ENCODE results near the gene DENND4B. TPM values are rescaled to one million over a fixed set of nuclear protein-coding genes. Genes with fewer than 3 reads are reported as not detected.

DENND4B gene
- total RNA-seq, 1 donor from 2014 or later = 42.7 TPM

- peak; percentile 97 for DNase-seq (ENCODE audit: low spot score)
- intact Hi-C loops (cut with DNase I) = loop anchor here (1.0 to 5.0 kb wide), 3 partner anchors 10 to 305 kb away; partner anchors contain the start of genes CREB3L4, CRTC2 and ILF2
These were observed 31.0 kb upstream of the DENND4B start, which contains the start of gene JTB for GRCh38 chr1:153977250-153978240. TSS of gene JTB (minus strand) at chr1:153977674. CDS start at chr1:153977252, 422 bp downstream.

GRCh38 chr1:153976819-153977249 is 30.3 kb upstream of the DENND4B start:
- intact Hi-C loops (cut with DNase I) = loop anchor here (1.0 to 5.0 kb wide), 2 partner anchors 10 to 305 kb away; partner anchors contain the start of genes CREB3L4 and ILF2
- DNase-seq (ENCODE audit: low spot score) = no peak

- no peak for DNase-seq (ENCODE audit: low spot score)
- intact Hi-C loops (cut with DNase I) = no loop called here
These were observed 27.0 kb upstream of the DENND4B start for GRCh38 chr1:153973525-153973924.

- no peak for DNase-seq (ENCODE audit: low spot score)
- intact Hi-C loops (cut with DNase I) = no loop called here
These were observed 26.6 kb upstream of the DENND4B start for GRCh38 chr1:153973071-153973470.

GRCh38 chr1:153970346-153970745 is 23.8 kb upstream of the DENND4B start:
- no peak for DNase-seq (ENCODE audit: low spot score)
- intact Hi-C loops (cut with DNase I) = no loop called here

GRCh38 chr1:153968972-153969371 is 22.5 kb upstream of the DENND4B start:
- no peak for DNase-seq (ENCODE audit: low spot score)
- intact Hi-C loops (cut with DNase I) = loop anchor here (5.0 kb wide), 1 partner anchor 87 kb away; no protein-coding TSS in a partner anchor

- intact Hi-C loops (cut with DNase I) = loop anchor here (5.0 kb wide), 1 partner anchor 86 kb away; no protein-coding TSS in a partner anchor
- DNase-seq (ENCODE audit: low spot score) = no peak
These were observed 21.9 kb upstream of the DENND4B start for GRCh38 chr1:153968408-153968807.

GRCh38 chr1:153968000-153968363 is 21.5 kb upstream of the DENND4B start:
- intact Hi-C loops (cut with DNase I) = loop anchor here (1.0 to 5.0 kb wide), 2 partner anchors 9 to 86 kb away; partner anchors contain the start of gene JTB
- DNase-seq (ENCODE audit: low spot score) = no peak

GRCh38 chr1:153967107-153967999 is 20.8 kb upstream of the DENND4B start, which contains the start of gene CREB3L4:
TSS of gene CREB3L4 (plus strand) at chr1:153967902. CDS start at chr1:153968526, 624 bp downstream.
- intact Hi-C loops (cut with DNase I) = loop anchor here (1.0 to 5.0 kb wide), 2 partner anchors 10 to 85 kb away; partner anchors contain the start of gene JTB
- peak; percentile 95 for DNase-seq (ENCODE audit: low spot score)

- intact Hi-C loops (cut with DNase I) = no loop called here
- DNase-seq (ENCODE audit: low spot score) = no peak
These were observed 17.4 kb upstream of the DENND4B start for GRCh38 chr1:153963850-153964331.

- intact Hi-C loops (cut with DNase I) = no loop called here
- peak; percentile 99 for DNase-seq (ENCODE audit: low spot score)
These were observed 16.7 kb upstream of the DENND4B start, which contains the start of gene SLC39A1 for GRCh38 chr1:153963030-153963849. TSS of gene SLC39A1 (minus strand) at chr1:153963537. CDS start at chr1:153962715, 822 bp downstream.

- DNase-seq (ENCODE audit: low spot score) = no peak
- intact Hi-C loops (cut with DNase I) = no loop called here
These were observed 15.8 kb upstream of the DENND4B start for GRCh38 chr1:153962088-153963029.

- intact Hi-C loops (cut with DNase I) = no loop called here
- DNase-seq (ENCODE audit: low spot score) = no peak
These were observed 14.9 kb upstream of the DENND4B start for GRCh38 chr1:153961421-153961820.

GRCh38 chr1:153960206-153960605 is 13.7 kb upstream of the DENND4B start:
- intact Hi-C loops (cut with DNase I) = no loop called here
- DNase-seq (ENCODE audit: low spot score) = no peak

- intact Hi-C loops (cut with DNase I) = loop anchor here (2.0 kb wide), 2 partner anchors 15 to 19 kb away; no protein-coding TSS in a partner anchor
- DNase-seq (ENCODE audit: low spot score) = no peak
These were observed 12.9 kb upstream of the DENND4B start for GRCh38 chr1:153959454-153959853.

GRCh38 chr1:153958961-153959260 is 12.4 kb upstream of the DENND4B start:
- no peak for DNase-seq (ENCODE audit: low spot score)
- intact Hi-C loops (cut with DNase I) = loop anchor here (2.0 kb wide), 2 partner anchors 14 to 20 kb away; no protein-coding TSS in a partner anchor

Data from cardiac septum (tissue), 1 donor.